Chondrocyte (in vitro differentiated cells): Measurements from ENCODE around the gene GPR61. TPM values are rescaled to one million over a fixed set of nuclear protein-coding genes. Genes with fewer than 3 reads are reported as not detected.

Source experiments
- DNase-seq: peaks from one replicate; pipeline ENCODE4 v3.0.0; 2021; ENCODE audit warnings: mixed read lengths, low spot score
- H3K27ac Mint-ChIP-seq: one replicate; pipeline ENCODE4 v1.8.0; 2021; ENCODE audit warnings: mild to moderate bottlenecking, moderate library complexity, mixed read lengths; ENCODE audit not compliant: unreplicated experiment
- H3K27me3 Mint-ChIP-seq: 2 replicates; pipeline ENCODE4 v1.8.0; 2021; ENCODE audit warnings: low read depth, mixed read lengths
- H3K36me3 Mint-ChIP-seq: 2 replicates; pipeline ENCODE4 v1.8.0; 2021; ENCODE audit warnings: low read depth, mixed read lengths
- H3K4me1 Mint-ChIP-seq: 2 replicates; pipeline ENCODE4 v1.8.0; 2021; ENCODE audit warnings: low read depth, mild to moderate bottlenecking, mixed read lengths
- H3K4me3 Mint-ChIP-seq: one replicate; pipeline ENCODE4 v1.8.0; 2021; ENCODE audit warnings: mild to moderate bottlenecking, moderate library complexity, mixed read lengths; ENCODE audit not compliant: unreplicated experiment
- H3K9me3 Mint-ChIP-seq: 2 replicates; pipeline ENCODE4 v1.8.0; 2021; ENCODE audit warnings: low read depth, mixed read lengths
- CTCF ChIP-seq: fragments of 200-600 bp; sonication (generic); IDR thresholded peaks from 2 replicates; pipeline ENCODE4 v1.5.0; 2021; ENCODE audit warnings: antibody characterized with exemption, mild to moderate bottlenecking, moderate library complexity
- total RNA-seq: library from RNA; stranded (reverse); gene quantifications from 3 replicates; pipeline ENCODE4 v1.2.1, GENCODE V29; 2021

Gene GPR61
- total RNA-seq, 1 donor from 2014 or later: not detected

GRCh38 chr1:109499081-109499480 is 40.6 kb upstream of the GPR61 start:
- TF ChIP-seq CTCF: no peak
- no peaks in the 10 kb centered on the region for H3K9me3 Mint-ChIP-seq
- no peak overlapping the region for H3K4me3 Mint-ChIP-seq
- no peaks in the 10 kb centered on the region for H3K27me3 Mint-ChIP-seq
- peak overlapping the region; percentile 61 for H3K27ac Mint-ChIP-seq
- no peak for DNase-seq
- peaks cover 60% of the 10 kb centered on the region for H3K4me1 Mint-ChIP-seq
- H3K36me3 Mint-ChIP-seq: peaks cover 2% of the 10 kb centered on the region

- peaks cover 51% of the 10 kb centered on the region for H3K4me1 Mint-ChIP-seq
- TF ChIP-seq CTCF: peak; percentile 70
- no peak for DNase-seq
- no peak overlapping the region for H3K4me3 Mint-ChIP-seq
- H3K27me3 Mint-ChIP-seq: no peaks in the 10 kb centered on the region
- H3K36me3 Mint-ChIP-seq: peaks cover 2% of the 10 kb centered on the region
- no peaks in the 10 kb centered on the region for H3K9me3 Mint-ChIP-seq
- H3K27ac Mint-ChIP-seq: peak overlapping the region; percentile 61
Observed at GRCh38 chr1:109499661-109500536, 39.8 kb upstream of the GPR61 start.

GRCh38 chr1:109500941-109501381 is 38.7 kb upstream of the GPR61 start:
- Mint-ChIP-seq H3K27ac (peak overlapping the region; percentile 80), H3K36me3 (peaks cover 2% of the 10 kb centered on the region), H3K4me1 (peaks cover 43% of the 10 kb centered on the region), H3K27me3 (no peaks in the 10 kb centered on the region), H3K4me3 (no peak overlapping the region), H3K9me3 (no peaks in the 10 kb centered on the region)
- DNase-seq: no peak
- no peak for TF ChIP-seq CTCF

GRCh38 chr1:109501644-109502363 is 37.9 kb upstream of the GPR61 start:
- TF ChIP-seq CTCF: no peak
- Mint-ChIP-seq H3K27ac (no peak overlapping the region), H3K27me3 (no peaks in the 10 kb centered on the region), H3K4me1 (peaks cover 43% of the 10 kb centered on the region), H3K4me3 (no peak overlapping the region), H3K36me3 (no peaks in the 10 kb centered on the region), H3K9me3 (no peaks in the 10 kb centered on the region)
- DNase-seq: no peak

GRCh38 chr1:109502364-109502851 is 37.3 kb upstream of the GPR61 start:
- Mint-ChIP-seq H3K27me3 (no peaks in the 10 kb centered on the region), H3K4me1 (peaks cover 43% of the 10 kb centered on the region), H3K9me3 (no peaks in the 10 kb centered on the region), H3K27ac (no peak overlapping the region), H3K4me3 (no peak overlapping the region), H3K36me3 (no peaks in the 10 kb centered on the region)
- no peak for TF ChIP-seq CTCF
- no peak for DNase-seq
